H1 (cell line): ENCODE data around the gene NCOA1. TPM values are rescaled to one million over a fixed set of nuclear protein-coding genes. Genes with fewer than 3 reads are reported as not detected.

Experiments
- CTCF ChIA-PET: fragments of 300-600 bp; sonication (Branson Sonifier 250); formaldehyde crosslinking; loops from one replicate; lab custom pipeline; 2021; ENCODE audit not compliant: partially characterized antibody; lab: Charles Lee
- POLR2A ChIA-PET: fragments of 300-600 bp; sonication (Branson Sonifier 250); formaldehyde crosslinking; loops from one replicate; lab custom pipeline; 2021; ENCODE audit warnings: inconsistent platforms; ENCODE audit not compliant: partially characterized antibody; lab: Charles Lee
- DNase-seq, 2 experiments: peaks; one replicate each; pipeline versions ENCODE4 v3.0.0 to v3.0.0-alpha.2; 2010 to 2022; ENCODE audit warnings: low spot score in 2 of 2, low read depth in 1 of 2, mixed read lengths in 1 of 2
- FAIRE-seq: peaks from 2 replicates; lab custom pipeline; 2011; peaks lifted over from hg19 to GRCh38; lab: Jason Lieb, UNC
- H2AFZ ChIP-seq: 2 replicates; pipeline ENCODE4 v1.8.1; 2012; ENCODE audit warnings: low read length, inconsistent platforms
- H2AK5ac ChIP-seq: 2 replicates; pipeline ENCODE4 v1.6.1; 2013; ENCODE audit warnings: low read depth, low read length
- H2BK120ac ChIP-seq: replicated peaks from 2 replicates; pipeline ENCODE3; 2013; ENCODE audit warnings: low read depth, low read length, inconsistent platforms
- H2BK12ac ChIP-seq: 2 replicates; pipeline ENCODE4 v1.6.1; 2013; ENCODE audit warnings: low read depth, low read length
- H2BK15ac ChIP-seq: 2 replicates; pipeline ENCODE4 v1.6.1; 2013; ENCODE audit warnings: low read length
- H2BK20ac ChIP-seq: 2 replicates; pipeline ENCODE4 v1.6.1; 2013; ENCODE audit warnings: low read length
- H2BK5ac ChIP-seq: 2 replicates; pipeline ENCODE4 v1.6.1; 2013; ENCODE audit warnings: low read depth, low read length
- H3K14ac ChIP-seq: 2 replicates; pipeline ENCODE4 v1.6.1; 2013; ENCODE audit warnings: inconsistent platforms; ENCODE audit not compliant: insufficient read length
- H3K18ac ChIP-seq: 2 replicates; pipeline ENCODE4 v1.6.1; 2013; ENCODE audit warnings: low read length; ENCODE audit errors: extremely low read depth
- H3K23ac ChIP-seq: 2 replicates; pipeline ENCODE4 v1.6.1; 2013; ENCODE audit warnings: inconsistent platforms; ENCODE audit not compliant: insufficient read length
- H3K23me2 ChIP-seq: 2 replicates; pipeline ENCODE4 v1.6.1; 2013; ENCODE audit warnings: low read depth, low read length
- H3K27ac ChIP-seq: 2 replicates; pipeline ENCODE4 v1.6.1; 2011; ENCODE audit warnings: low read depth, low read length, inconsistent platforms
- H3K27me3 ChIP-seq, 4 experiments: replicated peaks in 1 of 4; 1 replicate in 1 of 4; 2 replicates in 3 of 4; pipeline versions ENCODE4 v1.6.1 to v1.8.1; 2011 to 2013; ENCODE audit warnings: low read length in 3 of 4, mild to moderate bottlenecking in 3 of 4, inconsistent platforms in 2 of 4, mixed read lengths in 2 of 4, moderate library complexity in 1 of 4; ENCODE audit not compliant: control insufficient read depth in 3 of 4, insufficient read depth in 3 of 4; ENCODE audit errors: extremely low read depth in 1 of 4
- H3K36me3 ChIP-seq, 4 experiments: 2 replicates each; pipeline versions ENCODE4 v1.6.1 to v1.8.1; 2011 to 2013; ENCODE audit warnings: mild to moderate bottlenecking in 4 of 4, low read length in 3 of 4, moderate library complexity in 2 of 4, control low read depth in 1 of 4, inconsistent platforms in 1 of 4; ENCODE audit not compliant: insufficient read depth in 4 of 4, control insufficient read depth in 2 of 4
- H3K4ac ChIP-seq: replicated peaks from 2 replicates; pipeline ENCODE3; 2013; ENCODE audit warnings: low read length, low read depth, mixed read lengths, inconsistent platforms; ENCODE audit not compliant: insufficient read length
- H3K4me1 ChIP-seq, 4 experiments: replicated peaks in 1 of 4; 1 replicate in 1 of 4; 2 replicates in 3 of 4; pipeline versions ENCODE4 v1.6.1 to v1.8.1; 2011 to 2013; ENCODE audit warnings: low read length in 3 of 4, inconsistent platforms in 2 of 4, mixed read lengths in 1 of 4; ENCODE audit not compliant: insufficient read depth in 4 of 4, control insufficient read depth in 3 of 4
- H3K4me2 ChIP-seq, 2 experiments: 2 replicates each; pipeline versions ENCODE4 v1.6.1 to v1.8.1; 2011 to 2013; ENCODE audit warnings: low read depth in 2 of 2, low read length in 2 of 2, control low read depth in 1 of 2, inconsistent platforms in 1 of 2, mild to moderate bottlenecking in 1 of 2; ENCODE audit not compliant: insufficient read depth in 1 of 2
- H3K4me3 ChIP-seq, 4 experiments: fragments of 200-600, 300-600 bp in 1 of 4; sonication (generic), shearing (Covaris generic), sonication (Bioruptor Twin) in 1 of 4; 2 replicates each; pipeline versions ENCODE4 v1.5.1 to v1.8.1; 2011 to 2016; ENCODE audit warnings: low read length in 4 of 4, low read depth in 3 of 4, control low read depth in 2 of 4, inconsistent platforms in 2 of 4, mild to moderate bottlenecking in 2 of 4, mixed read lengths in 1 of 4, moderate library complexity in 1 of 4; ENCODE audit not compliant: insufficient read depth in 2 of 4; ENCODE audit errors: extremely low read depth in 1 of 4
- H3K56ac ChIP-seq: replicated peaks from 2 replicates; pipeline ENCODE3; 2013; ENCODE audit warnings: low read depth, mild to moderate bottlenecking, mixed read lengths, low read length, inconsistent platforms; ENCODE audit not compliant: insufficient read length
- H3K79me1 ChIP-seq: 2 replicates; pipeline ENCODE4 v1.6.1; 2013; ENCODE audit warnings: low read depth, low read length, control low read depth
- H3K79me2 ChIP-seq, 2 experiments: 2 replicates each; pipeline versions ENCODE4 v1.6.1 to v1.8.1; 2012 to 2013; ENCODE audit warnings: low read length in 2 of 2, mild to moderate bottlenecking in 2 of 2, inconsistent platforms in 1 of 2; ENCODE audit not compliant: insufficient read depth in 2 of 2, control insufficient read depth in 1 of 2
- H3K9ac ChIP-seq, 4 experiments: replicated peaks in 1 of 4; 1 replicate in 1 of 4; 2 replicates in 3 of 4; pipeline versions ENCODE4 v1.6.1 to v1.8.1; 2011 to 2013; ENCODE audit warnings: low read depth in 3 of 4, low read length in 3 of 4, control low read depth in 2 of 4, mild to moderate bottlenecking in 2 of 4, moderate library complexity in 2 of 4, inconsistent platforms in 1 of 4; ENCODE audit errors: extremely low read depth in 1 of 4
- H3K9me3 ChIP-seq, 2 experiments: 2 replicates each; pipeline versions ENCODE4 v1.6.1 to v1.8.1; 2012 to 2013; ENCODE audit warnings: mild to moderate bottlenecking in 2 of 2, moderate library complexity in 2 of 2, control low read depth in 1 of 2, inconsistent platforms in 1 of 2, low read depth in 1 of 2, low read length in 1 of 2, mixed read lengths in 1 of 2; ENCODE audit not compliant: insufficient read depth in 2 of 2
- H4K20me1 ChIP-seq, 2 experiments: replicated peaks in 1 of 2; 2 replicates each; pipeline versions ENCODE3 to v1.8.1; 2011 to 2013; ENCODE audit warnings: inconsistent platforms in 2 of 2, low read length in 2 of 2, mild to moderate bottlenecking in 1 of 2; ENCODE audit not compliant: insufficient read depth in 2 of 2, control insufficient read depth in 1 of 2
- H4K5ac ChIP-seq: 2 replicates; pipeline ENCODE4 v1.6.1; 2013; ENCODE audit warnings: low read length, low read depth, mixed read lengths, inconsistent platforms; ENCODE audit not compliant: insufficient read length
- H4K8ac ChIP-seq: 2 replicates; pipeline ENCODE4 v1.8.0; 2013; ENCODE audit warnings: mild to moderate bottlenecking, moderate library complexity, low read length, inconsistent platforms; ENCODE audit not compliant: insufficient read depth; ENCODE audit errors: extremely low read depth
- H4K91ac ChIP-seq: replicated peaks from 2 replicates; pipeline ENCODE3; 2013; ENCODE audit warnings: low read length, mixed read lengths, inconsistent platforms; ENCODE audit not compliant: insufficient read length
- NANOG ChIP-seq: IDR thresholded peaks from 2 replicates; pipeline ENCODE4 v1.6.1; 2011; ENCODE audit warnings: low read length, low read depth, mild to moderate bottlenecking, inconsistent platforms; ENCODE audit not compliant: insufficient read depth, poor library complexity, severe bottlenecking
- TBP ChIP-seq: IDR thresholded peaks from 2 replicates; pipeline ENCODE4 v1.6.1; 2011; ENCODE audit warnings: low read depth, low read length, improper control_type of control experiment
- ZNF274 ChIP-seq: IDR thresholded peaks from 2 replicates; pipeline ENCODE4 v1.7.0; 2012; ENCODE audit warnings: low read length, borderline replicate concordance; ENCODE audit errors: extremely low read depth
- WGBS, 2 experiments: shearing (Covaris generic) in 1 of 2; methylation state at CpG; one replicate each; pipeline versions ENCODE4 v1.1.6 to v1.1.7; 2013 to 2015; ENCODE audit warnings: low lambda C conversion rate in 2 of 2, mixed read lengths in 2 of 2, inconsistent platforms in 1 of 2, low coverage in 1 of 2, missing lambda C conversion rate in 1 of 2; ENCODE audit not compliant: insufficient replicate concordance in 2 of 2, insufficient coverage in 1 of 2, insufficient read length in 1 of 2; ENCODE audit errors: extremely low coverage in 1 of 2, missing lambda C conversion rate in 1 of 2; 5-methylcytosine and 5-hydroxymethylcytosine counted together
- polyA plus RNA-seq, 7 experiments: library from polyadenylated mRNA; depleted of rRNA in 3 of 7; stranded (reverse) in 5 of 7; unstranded in 2 of 7; fragments of >200 nt in 5 of 7; fragments of 200-250 nt in 2 of 7; gene quantifications; 1 replicate in 5 of 7; 2 replicates in 1 of 7; 4 replicates in 1 of 7; pipeline versions ENCODE4 v1.2.1 to v1.2.3, GENCODE V29; 2011 to 2013; ENCODE audit warnings: missing spikeins in 2 of 7, mixed read lengths in 2 of 7
- total RNA-seq: library from RNA; stranded (reverse); fragmentation: NEBNext Ultra II Directional; extraction: Animal tissue kit (Norgen Biotek cat#: 25700); gene quantifications from 2 replicates; pipeline ENCODE4 v1.2.1, GENCODE V29; 2021
- TF ChIP-seq, protein P1 (sequence below), 3 experiments: IDR thresholded peaks; 1 replicate in 2 of 3; 2 replicates in 1 of 3; pipeline versions ENCODE4 v1.5.1 to v1.6.1; 2011; ENCODE audit warnings: low read length in 3 of 3, mild to moderate bottlenecking in 3 of 3, inconsistent platforms in 2 of 3, low read depth in 1 of 3, moderate library complexity in 1 of 3; ENCODE audit not compliant: insufficient read depth in 1 of 3; ENCODE audit errors: control extremely low read depth in 1 of 3
- TF ChIP-seq, protein P2 (sequence below): IDR thresholded peaks from 2 replicates; pipeline ENCODE4 v1.6.1; 2012; ENCODE audit warnings: inconsistent platforms

NCOA1 gene
- total and polyA plus RNA-seq, 2 of the 8 experiments (the other 6 are each of a cell fraction or from before 2014, with no cell fraction given): 12.8 to 17.9 TPM

DNA sequence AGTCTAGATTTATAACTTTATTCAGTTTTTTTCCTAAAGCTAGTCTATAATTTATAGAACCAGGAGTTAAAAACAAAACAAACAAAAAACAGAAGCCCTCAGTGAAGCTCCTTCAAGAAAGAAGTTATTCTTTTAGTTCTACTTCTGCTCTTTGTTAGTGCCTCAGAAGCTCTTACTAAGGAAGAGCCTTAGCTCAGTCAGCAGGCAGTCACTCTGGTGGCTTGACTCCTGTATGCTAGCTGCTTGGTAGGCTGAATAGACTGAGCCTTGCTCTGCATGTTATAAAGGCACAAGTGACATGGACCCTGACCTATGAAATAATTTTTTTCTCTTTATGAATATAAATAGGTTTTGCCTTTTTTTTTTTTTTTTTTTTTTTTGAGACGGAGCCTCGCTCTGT, 24.8 kb downstream of the NCOA1 start:
- Histone ChIP-seq H3K56ac (no peak overlapping the region), H4K20me1 (no peaks in the 10 kb centered on the region)
- FAIRE-seq: no peak

More for the DNA sequence above, 24.8 kb downstream of the NCOA1 start:
- no peaks in the 10 kb centered on the region for H3K36me3 ChIP-seq
- POLR2A ChIA-PET: no interaction called here
- CTCF ChIA-PET: interaction anchor here (0.6 to 2.2 kb wide), 3 partner anchors 9 to 106 kb away, joined by 3 to 8 read pairs (median 4); no protein-coding TSS in a partner anchor
- no CpG with 5 or more reads among the region's 2 CpGs for WGBS, 2 experiments
- H2BK20ac ChIP-seq: no peak overlapping the region
- H4K8ac ChIP-seq: no peak overlapping the region
- H3K9ac ChIP-seq: no peak overlapping the region
- no peak overlapping the region for H3K18ac ChIP-seq
- no peak overlapping the region for H3K4ac ChIP-seq
- H2BK120ac ChIP-seq: no peak overlapping the region
- H2BK12ac ChIP-seq: no peak overlapping the region
- no peak overlapping the region for H2AFZ ChIP-seq
- no peaks in the 10 kb centered on the region; the same call in 1 of the 2 replicates for H3K23me2 ChIP-seq
- no peak overlapping the region for H3K4me3 ChIP-seq
- peaks cover 0 to 4% of the 10 kb centered on the region in 2 experiments; a peak in 1 of 4 replicates for H3K79me2 ChIP-seq
- no peaks in the 10 kb centered on the region for H3K27me3 ChIP-seq
- H3K27ac ChIP-seq: no peak overlapping the region
- H4K91ac ChIP-seq: no peak overlapping the region
- DNase-seq: no peak
- TF ChIP-seq TBP (no peak), NANOG (no peak), ZNF274 (no peak)
- TF ChIP-seq, protein P1, sequence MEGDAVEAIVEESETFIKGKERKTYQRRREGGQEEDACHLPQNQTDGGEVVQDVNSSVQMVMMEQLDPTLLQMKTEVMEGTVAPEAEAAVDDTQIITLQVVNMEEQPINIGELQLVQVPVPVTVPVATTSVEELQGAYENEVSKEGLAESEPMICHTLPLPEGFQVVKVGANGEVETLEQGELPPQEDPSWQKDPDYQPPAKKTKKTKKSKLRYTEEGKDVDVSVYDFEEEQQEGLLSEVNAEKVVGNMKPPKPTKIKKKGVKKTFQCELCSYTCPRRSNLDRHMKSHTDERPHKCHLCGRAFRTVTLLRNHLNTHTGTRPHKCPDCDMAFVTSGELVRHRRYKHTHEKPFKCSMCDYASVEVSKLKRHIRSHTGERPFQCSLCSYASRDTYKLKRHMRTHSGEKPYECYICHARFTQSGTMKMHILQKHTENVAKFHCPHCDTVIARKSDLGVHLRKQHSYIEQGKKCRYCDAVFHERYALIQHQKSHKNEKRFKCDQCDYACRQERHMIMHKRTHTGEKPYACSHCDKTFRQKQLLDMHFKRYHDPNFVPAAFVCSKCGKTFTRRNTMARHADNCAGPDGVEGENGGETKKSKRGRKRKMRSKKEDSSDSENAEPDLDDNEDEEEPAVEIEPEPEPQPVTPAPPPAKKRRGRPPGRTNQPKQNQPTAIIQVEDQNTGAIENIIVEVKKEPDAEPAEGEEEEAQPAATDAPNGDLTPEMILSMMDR (IDR thresholded peaks at IDR 0.05; ENCODE audit: control extremely low read depth in 1 of 3, insufficient read depth in 1 of 3, low read depth in 1 of 3, low read length in 3 of 3): no peak
- TF ChIP-seq, protein P2, sequence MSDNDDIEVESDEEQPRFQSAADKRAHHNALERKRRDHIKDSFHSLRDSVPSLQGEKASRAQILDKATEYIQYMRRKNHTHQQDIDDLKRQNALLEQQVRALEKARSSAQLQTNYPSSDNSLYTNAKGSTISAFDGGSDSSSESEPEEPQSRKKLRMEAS: no peak
- H2BK15ac ChIP-seq: no peak overlapping the region
- no peak overlapping the region for H2AK5ac ChIP-seq
- no peak overlapping the region for H3K23ac ChIP-seq
- no peaks in the 10 kb centered on the region for H3K4me1 ChIP-seq
- no peak overlapping the region for H2BK5ac ChIP-seq
- H3K4me2 ChIP-seq: no peak overlapping the region
- H3K9me3 ChIP-seq: no peaks in the 10 kb centered on the region
- no peak overlapping the region for H4K5ac ChIP-seq
- 0 out of 2 replicates have a peak, but pooled peaks cover 2% of the 10 kb centered on the region for H3K79me1 ChIP-seq
- no peak overlapping the region for H3K14ac ChIP-seq
